HG03520 (cell line): ENCODE results near the gene CHST8.
"Not testable (repeated sequence)": the region's sequence is repeated elsewhere in the genome, so short reads cannot be mapped to it uniquely, and the experiment has no call there.

ENCODE experiments used
- ATAC-seq: cut with Tn5 transposase; IDR thresholded peaks from one replicate; pipeline ENCODE4 v1.9.1; 2021; ENCODE audit warnings: mild to moderate bottlenecking, moderate library complexity; ENCODE audit not compliant: unreplicated experiment

CHST8 gene

DNA sequence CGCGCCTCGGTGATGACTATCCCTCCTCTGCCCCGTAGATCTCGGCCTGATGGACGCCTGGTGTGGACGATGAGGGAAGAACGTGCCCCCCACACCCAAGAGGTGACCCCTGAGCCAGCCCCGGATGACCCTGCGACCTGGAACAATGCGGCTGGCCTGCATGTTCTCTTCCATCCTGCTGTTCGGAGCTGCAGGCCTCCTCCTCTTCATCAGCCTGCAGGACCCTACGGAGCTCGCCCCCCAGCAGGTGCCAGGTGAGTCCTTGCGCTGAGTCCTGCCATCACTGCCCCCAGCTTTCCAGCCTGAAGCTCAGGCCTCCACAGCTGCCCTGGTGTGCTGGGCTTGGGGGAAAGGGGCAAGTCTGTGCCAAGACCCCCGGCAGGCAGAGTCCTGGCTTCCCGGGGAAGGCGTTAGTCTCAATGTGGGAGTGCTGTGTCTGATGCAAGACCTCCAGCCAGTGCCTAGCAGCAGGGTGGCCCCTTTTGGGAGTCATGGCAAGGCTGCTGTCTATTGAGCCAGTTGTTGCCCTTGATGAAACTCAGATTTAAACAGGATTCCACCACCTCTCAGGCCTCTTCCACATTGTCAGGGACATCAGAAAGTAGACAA is 67.5 kb downstream of the CHST8 start:
- ATAC-seq: no peak

DNA sequence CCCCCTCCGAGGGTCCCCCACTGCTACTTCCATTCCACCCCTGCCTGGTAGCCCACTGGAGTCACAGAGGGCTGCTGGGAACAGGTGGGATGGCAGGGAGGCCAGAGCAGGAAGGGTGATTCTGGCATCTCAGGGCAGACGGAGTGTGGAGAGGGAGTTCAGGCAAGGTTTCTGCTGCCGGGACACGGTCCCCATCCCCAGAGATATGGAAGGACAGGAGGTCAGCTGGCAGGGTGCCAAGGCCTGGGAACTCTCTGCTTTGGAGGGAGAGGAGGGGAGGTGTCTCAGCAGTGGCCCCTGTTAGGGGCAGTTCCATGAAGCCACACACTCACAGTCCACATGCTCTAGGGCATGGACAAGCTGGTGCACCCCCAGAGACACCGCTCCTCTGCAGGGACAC is 68.1 kb downstream of the CHST8 start:
- no peak for ATAC-seq

GRCh38 chr19:33690378-33691029 is 68.8 kb downstream of the CHST8 start:
- ATAC-seq: no peak

GRCh38 chr19:33691030-33691427 is 69.3 kb downstream of the CHST8 start:
- ATAC-seq: no peak

- ATAC-seq: no peak
These were observed 70.0 kb downstream of the CHST8 start for GRCh38 chr19:33691736-33692135.

DNA sequence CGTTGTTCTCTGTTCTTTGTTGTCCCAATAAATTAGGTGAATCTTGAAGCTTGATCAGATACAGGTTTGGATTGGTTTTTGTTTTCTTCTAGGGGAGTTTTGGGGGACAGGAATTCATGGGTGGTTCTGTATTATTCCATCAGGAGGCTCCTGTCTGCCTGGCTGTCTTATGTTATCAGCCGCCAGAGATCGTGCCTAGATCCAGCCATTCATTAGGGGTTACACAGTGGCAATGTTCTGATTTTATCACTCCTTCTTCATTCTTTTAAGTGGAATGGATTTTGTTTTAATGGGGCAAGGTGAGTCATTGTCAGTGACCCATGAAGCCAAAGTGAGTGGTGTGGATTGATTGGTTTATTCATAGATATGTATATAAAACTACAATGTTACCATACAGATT is 71.9 kb downstream of the CHST8 start:
- no peak for ATAC-seq

DNA sequence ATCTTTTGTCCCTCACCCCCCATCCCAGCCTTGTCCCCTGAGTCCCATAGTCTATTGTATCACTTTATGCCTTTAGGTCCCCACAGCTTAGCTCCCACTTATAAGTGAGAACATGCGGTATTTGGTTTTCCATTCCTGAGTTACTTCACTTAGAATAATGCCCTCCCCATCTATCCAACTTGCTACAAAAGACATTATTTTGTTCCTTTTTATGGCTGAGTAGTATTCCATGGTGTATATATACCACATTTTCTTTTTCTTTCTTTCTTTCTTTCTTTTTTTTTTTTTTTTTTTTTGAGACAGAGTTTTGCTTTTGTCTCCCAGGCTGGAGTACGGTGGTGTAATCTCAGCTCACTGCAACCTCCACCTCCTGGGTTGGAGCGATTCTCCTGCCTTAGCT is 73.8 kb downstream of the CHST8 start:
- ATAC-seq: not testable (repeated sequence)

- ATAC-seq: no peak
These were observed 76.0 kb downstream of the CHST8 start for GRCh38 chr19:33697766-33698165.

DNA sequence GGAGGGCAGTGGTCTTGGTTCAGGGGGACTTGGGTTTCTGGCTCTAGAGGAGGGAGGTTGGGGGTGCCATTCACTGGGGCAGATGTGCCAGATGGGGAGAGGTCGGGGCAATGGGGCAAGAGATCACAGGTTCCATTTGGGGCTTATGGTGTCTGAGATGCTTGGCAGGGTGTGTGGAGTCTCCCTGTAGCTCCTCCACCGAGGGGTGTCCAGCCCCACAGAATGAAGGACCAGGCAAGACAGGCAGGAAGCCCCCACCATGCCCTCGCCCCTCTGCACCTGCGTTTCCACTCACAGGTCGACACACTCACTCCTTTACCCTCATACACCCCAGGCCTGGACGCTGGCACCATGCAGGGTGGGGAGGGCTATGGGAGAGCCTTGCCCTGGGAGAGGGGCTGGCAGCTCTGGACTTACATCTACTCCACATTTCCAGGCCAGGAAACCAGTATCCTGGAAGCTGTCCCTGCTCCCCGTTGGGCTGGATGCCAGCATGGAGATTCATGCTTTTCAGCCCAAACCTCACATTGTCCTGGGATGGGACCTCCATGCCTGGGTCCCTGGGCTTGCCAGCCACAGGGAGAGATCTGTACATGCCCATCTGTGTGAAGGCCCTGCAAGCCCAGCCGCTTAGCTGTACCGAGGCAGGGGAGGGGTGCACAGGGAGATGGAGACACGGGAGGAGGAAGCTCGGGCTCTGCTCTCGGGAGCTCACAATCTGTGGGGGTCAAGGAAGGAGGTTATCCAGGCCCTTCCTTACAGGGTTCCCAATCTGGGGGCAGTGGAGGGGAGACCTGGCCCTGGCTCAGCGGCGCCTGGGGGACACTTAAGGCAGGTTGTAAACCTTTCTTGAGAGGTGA is 77.1 kb downstream of the CHST8 start:
- ATAC-seq: no peak

GRCh38 chr19:33699754-33700407 is 78.1 kb downstream of the CHST8 start:
- ATAC-seq: no peak

GRCh38 chr19:33700408-33701013 is 78.8 kb downstream of the CHST8 start:
- no peak for ATAC-seq

DNA sequence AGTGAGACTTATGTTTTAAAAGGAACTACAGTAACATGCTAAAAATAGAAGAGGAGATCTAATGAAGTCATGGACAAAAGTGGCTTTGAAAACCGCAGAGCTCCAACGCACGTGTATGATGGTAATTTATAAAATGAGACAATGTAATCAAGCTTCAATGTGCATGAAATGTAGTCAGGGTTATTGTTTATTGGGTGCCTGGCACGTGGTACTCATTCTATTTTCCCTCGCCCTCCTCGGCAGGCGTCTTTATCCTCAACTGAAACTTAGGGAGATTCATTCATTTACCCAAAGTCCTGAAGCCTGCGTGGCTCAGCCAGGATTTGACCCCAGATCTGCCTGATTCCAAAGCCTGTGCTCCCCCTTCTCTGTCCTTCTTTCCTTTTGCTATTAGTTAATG is 79.8 kb downstream of the CHST8 start:
- ATAC-seq: no peak

GRCh38 chr19:33702606-33703437 is 81.1 kb downstream of the CHST8 start:
- no peak for ATAC-seq

DNA sequence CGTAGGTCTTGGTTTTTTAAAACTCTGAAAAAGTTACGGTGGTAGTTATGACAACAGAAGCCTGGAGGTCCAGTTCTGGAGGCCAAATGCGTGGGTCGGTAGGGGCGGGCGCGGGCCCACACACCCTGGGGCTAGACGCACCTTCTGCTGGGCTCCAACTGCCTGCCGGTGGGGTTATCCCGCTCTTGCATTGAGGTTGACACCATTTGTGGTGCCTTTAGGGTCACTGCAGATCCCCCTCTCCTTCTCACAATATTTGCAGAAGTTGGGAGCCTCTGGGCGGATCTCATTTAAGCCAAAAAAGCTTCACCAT is 81.6 kb downstream of the CHST8 start:
- ATAC-seq: no peak

DNA sequence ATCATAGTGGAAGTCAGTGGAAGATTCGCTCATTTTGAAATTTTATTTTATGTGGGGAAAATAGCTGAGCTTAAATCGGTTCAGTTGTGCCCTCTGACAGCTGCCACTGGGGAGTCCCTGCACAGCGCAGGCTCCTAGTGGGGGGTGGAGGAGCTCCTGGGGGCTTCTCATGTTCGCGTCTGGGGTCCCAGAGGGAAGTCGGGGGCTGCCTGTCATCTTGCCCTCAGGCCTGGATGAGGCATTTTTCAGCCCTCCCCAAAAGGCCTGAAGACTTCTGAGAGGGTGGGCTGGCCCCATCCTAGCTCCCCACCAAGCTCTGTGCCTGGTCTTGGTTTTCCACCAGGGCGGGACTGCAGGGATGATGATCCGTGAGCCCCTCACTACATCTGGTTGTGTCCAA is 82.1 kb downstream of the CHST8 start:
- ATAC-seq: no peak

- ATAC-seq: no peak
These were observed 82.5 kb downstream of the CHST8 start for GRCh38 chr19:33704271-33704670.

GRCh38 chr19:33705090-33705847 is 83.5 kb downstream of the CHST8 start:
- no peak for ATAC-seq

- no peak for ATAC-seq
These were observed 84.1 kb downstream of the CHST8 start for GRCh38 chr19:33705860-33706259.

GRCh38 chr19:33706631-33707030 is 84.9 kb downstream of the CHST8 start:
- no peak for ATAC-seq

- no peak for ATAC-seq
These were observed 90.5 kb downstream of the CHST8 start for GRCh38 chr19:33712268-33712667.
